ENCODE data around the gene EFHC1. TPM values are rescaled to one million over a fixed set of nuclear protein-coding genes. Genes with fewer than 3 reads are reported as not detected.
A peak's percentile ranks its signal among the peaks of the same experiment; 100 is the strongest.

The EFHC1 gene
- total RNA-seq, 3 donors from 2014 or later: 26.2 to 55.8 (median 36.7) TPM

DNA sequence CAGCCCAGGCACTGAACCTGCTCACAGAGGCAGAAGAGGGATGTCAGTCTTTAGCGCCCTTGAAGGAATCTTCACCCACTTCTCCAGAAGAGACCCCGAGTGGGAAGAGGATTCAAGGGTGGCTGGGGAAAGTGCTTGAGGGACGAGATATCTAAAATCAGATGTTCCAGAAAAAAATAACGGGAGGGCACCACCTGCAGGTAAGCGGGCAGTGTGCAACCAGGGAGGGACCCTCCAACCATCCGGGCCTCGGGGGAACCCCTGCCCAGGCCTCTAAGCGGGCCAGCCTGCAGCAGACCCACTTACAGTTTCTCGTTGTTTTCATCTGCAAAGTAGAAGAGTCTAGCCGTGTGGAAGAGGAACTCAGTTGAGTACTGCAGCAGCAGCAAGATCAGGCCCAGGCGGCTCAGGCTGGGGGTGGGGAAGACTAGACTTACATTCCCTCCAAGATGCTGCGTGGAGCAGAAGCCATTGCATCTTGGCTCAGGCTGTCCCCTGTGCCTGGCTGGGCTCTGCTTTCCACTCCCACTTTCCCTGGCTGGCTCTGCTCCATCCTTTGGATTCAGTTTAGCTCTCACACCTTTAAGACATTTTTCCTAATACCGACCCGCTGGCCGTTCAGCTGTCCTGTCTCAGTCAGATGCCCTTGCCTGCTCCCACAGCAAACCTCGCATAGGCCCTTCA, 85.7 kb downstream of the EFHC1 start:
- intact Hi-C loops (cut with DNase I; ENCODE audit: low total_unique reads): loop anchor here (10.0 kb wide), 2 partner anchors 69 to 81 kb away; partner anchors contain the start of genes EFHC1 and TRAM2
- H3K9me3 ChIP-seq: no peaks in the 10 kb centered on the region
- TF ChIP-seq POLR2AphosphoS5 (IDR thresholded peaks at IDR 0.05) (no peak), POLR2A (IDR thresholded peaks at IDR 0.05) (no peak)
- no peak overlapping the region for H3K4me3 ChIP-seq
- DNase-seq (ENCODE audit: low spot score in 2 of 2): no peak
- H3K27me3 ChIP-seq: no peaks in the 10 kb centered on the region
- peak overlapping the region in 1 of 2 donors; percentile 86 for H3K27ac ChIP-seq
- H3K4me1 ChIP-seq: peaks cover 3 to 13% of the 10 kb centered on the region in 2 donors
- no peaks in the 10 kb centered on the region for H3K36me3 ChIP-seq

DNA sequence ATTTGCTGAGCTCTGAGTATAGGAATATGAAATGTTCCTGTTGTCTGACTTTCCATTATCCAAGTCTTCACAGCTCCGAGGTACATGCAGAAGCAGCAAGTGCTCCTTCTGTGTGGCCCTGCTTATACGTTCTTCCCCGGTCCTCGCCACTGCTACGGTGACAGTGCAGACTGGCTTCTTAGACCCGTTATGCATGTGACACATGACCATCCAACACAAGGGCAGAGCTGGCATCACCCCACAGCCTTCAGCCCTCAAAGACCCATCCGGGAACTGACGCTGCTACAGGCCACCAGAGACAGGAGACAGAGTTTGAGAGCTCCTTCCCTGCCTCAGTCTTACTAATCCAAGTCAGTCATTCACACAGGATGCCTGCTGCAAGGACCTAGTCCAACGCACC, 86.3 kb downstream of the EFHC1 start:
- H3K9me3 ChIP-seq: no peaks in the 10 kb centered on the region
- H3K4me1 ChIP-seq: peaks cover 3 to 13% of the 10 kb centered on the region in 2 donors
- H3K36me3 ChIP-seq: no peaks in the 10 kb centered on the region
- TF ChIP-seq, protein P1, sequence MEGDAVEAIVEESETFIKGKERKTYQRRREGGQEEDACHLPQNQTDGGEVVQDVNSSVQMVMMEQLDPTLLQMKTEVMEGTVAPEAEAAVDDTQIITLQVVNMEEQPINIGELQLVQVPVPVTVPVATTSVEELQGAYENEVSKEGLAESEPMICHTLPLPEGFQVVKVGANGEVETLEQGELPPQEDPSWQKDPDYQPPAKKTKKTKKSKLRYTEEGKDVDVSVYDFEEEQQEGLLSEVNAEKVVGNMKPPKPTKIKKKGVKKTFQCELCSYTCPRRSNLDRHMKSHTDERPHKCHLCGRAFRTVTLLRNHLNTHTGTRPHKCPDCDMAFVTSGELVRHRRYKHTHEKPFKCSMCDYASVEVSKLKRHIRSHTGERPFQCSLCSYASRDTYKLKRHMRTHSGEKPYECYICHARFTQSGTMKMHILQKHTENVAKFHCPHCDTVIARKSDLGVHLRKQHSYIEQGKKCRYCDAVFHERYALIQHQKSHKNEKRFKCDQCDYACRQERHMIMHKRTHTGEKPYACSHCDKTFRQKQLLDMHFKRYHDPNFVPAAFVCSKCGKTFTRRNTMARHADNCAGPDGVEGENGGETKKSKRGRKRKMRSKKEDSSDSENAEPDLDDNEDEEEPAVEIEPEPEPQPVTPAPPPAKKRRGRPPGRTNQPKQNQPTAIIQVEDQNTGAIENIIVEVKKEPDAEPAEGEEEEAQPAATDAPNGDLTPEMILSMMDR (IDR thresholded peaks at IDR 0.05): no peak
- TF ChIP-seq POLR2A (IDR thresholded peaks at IDR 0.05) (no peak), POLR2AphosphoS5 (IDR thresholded peaks at IDR 0.05) (no peak)
- DNase-seq (ENCODE audit: low spot score in 2 of 2): no peak
- H3K27me3 ChIP-seq: no peaks in the 10 kb centered on the region
- intact Hi-C loops (cut with DNase I; ENCODE audit: low total_unique reads): loop anchor here (10.0 kb wide), 2 partner anchors 68 to 82 kb away; partner anchors contain the start of genes EFHC1 and TRAM2
- H3K27ac ChIP-seq: no peak overlapping the region
- no peak overlapping the region for H3K4me3 ChIP-seq

DNA sequence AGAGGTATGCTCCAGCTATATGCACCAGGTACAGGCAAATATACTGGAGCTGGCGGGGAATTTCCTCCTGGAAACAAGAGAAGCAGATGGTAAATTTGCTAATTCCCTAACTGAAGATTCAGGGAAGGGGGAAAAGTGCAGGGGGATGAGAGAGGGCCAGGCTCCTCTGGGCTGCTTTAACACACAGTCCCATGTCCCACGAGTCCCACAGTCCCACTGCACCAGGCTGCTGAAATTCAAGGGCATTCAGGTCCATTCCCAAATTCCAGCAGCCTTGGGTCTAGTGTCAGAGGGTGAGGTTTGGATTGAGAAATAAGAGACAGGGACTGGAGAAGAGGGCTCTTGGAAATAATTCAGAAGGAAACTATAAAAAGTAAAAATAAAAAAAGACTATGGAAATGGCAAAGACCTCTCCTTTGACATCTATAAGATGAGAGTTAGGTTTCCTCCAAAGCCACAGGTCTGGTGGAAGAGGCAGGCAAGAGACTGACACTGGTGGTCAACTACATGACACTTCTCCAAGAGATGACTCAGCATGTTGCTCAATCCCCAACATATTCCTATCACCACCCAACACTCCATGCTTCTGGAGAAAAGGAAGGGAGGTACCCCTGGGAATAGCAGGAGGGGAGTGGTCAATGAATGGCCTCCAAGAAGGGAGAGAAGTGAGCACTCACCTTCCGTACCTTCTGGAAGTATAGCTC, 87.6 kb downstream of the EFHC1 start:
- Histone ChIP-seq H3K9me3 (no peaks in the 10 kb centered on the region), H3K27me3 (no peaks in the 10 kb centered on the region), H3K4me1 (peaks cover 7 to 10% of the 10 kb centered on the region in 2 donors), H3K27ac (peak overlapping the region in 1 of 2 donors; percentile 59), H3K4me3 (no peak overlapping the region), H3K36me3 (no peaks in the 10 kb centered on the region)
- TF ChIP-seq POLR2AphosphoS5 (IDR thresholded peaks at IDR 0.05) (no peak), POLR2A (IDR thresholded peaks at IDR 0.05) (no peak)
- TF ChIP-seq, protein P1 (IDR thresholded peaks at IDR 0.05): no peak
- DNase-seq (ENCODE audit: low spot score in 2 of 2): no peak
- intact Hi-C loops (cut with DNase I; ENCODE audit: low total_unique reads): loop anchor here (10.0 kb wide), 2 partner anchors 67 to 83 kb away; partner anchors contain the start of genes EFHC1 and TRAM2

DNA sequence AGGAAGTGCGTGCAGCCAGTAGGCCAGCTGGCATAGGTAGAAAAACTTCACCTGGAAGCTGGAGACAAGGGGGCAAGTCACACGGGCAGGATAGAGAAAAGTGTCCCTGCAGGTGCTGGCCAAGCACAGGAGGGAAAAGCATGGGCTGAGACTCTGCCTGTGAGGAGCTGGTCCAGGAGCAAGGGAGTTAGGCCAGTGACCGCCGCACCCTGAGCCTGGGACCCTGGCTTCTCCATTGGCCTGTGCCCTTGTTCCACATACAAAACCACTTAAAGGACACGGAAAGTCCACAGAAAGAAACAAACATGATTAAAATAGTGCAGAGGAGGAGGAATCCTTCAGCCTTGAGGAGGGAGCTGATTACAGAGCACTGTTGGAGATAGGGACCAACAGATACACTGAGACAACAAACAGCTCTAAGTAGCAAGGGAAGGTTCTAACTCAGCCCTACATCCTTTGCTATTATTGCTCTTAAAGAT, 88.2 kb downstream of the EFHC1 start:
- H3K4me1 ChIP-seq: peaks cover 7 to 9% of the 10 kb centered on the region in 2 donors

More for the DNA sequence above, 88.2 kb downstream of the EFHC1 start:
- H3K27ac ChIP-seq: peak overlapping the region in 1 of 2 donors; percentile 59
- H3K9me3 ChIP-seq: no peaks in the 10 kb centered on the region
- intact Hi-C loops (cut with DNase I; ENCODE audit: low total_unique reads): loop anchor here (10.0 kb wide), 2 partner anchors 67 to 83 kb away; partner anchors contain the start of genes EFHC1 and TRAM2
- no peaks in the 10 kb centered on the region for H3K27me3 ChIP-seq
- no peak overlapping the region for H3K4me3 ChIP-seq
- TF ChIP-seq, protein P1 (IDR thresholded peaks at IDR 0.05): no peak
- no peak for TF ChIP-seq POLR2A (IDR thresholded peaks at IDR 0.05)
- TF ChIP-seq POLR2AphosphoS5 (IDR thresholded peaks at IDR 0.05): no peak
- DNase-seq (ENCODE audit: low spot score in 2 of 2): no peak
- no peaks in the 10 kb centered on the region for H3K36me3 ChIP-seq

Data from breast epithelium (tissue), 4 donors.